ENCODE measurements around the gene RTP1.
"Not testable (repeated sequence)": the region's sequence is repeated elsewhere in the genome, so short reads cannot be mapped to it uniquely, and the experiment has no call there.

Gene RTP1

GRCh38 chr3:187167777-187168176, 29.5 kb upstream of the RTP1 start:
- DNase-seq (ENCODE audit: low spot score) = no peak
- no peak for TF ChIP-seq CTCF (IDR thresholded peaks at IDR 0.05; ENCODE audit: extremely low read depth, missing control alignments)

- no peak for DNase-seq (ENCODE audit: low spot score)
- no peak for TF ChIP-seq CTCF (IDR thresholded peaks at IDR 0.05; ENCODE audit: extremely low read depth, missing control alignments)
Measured at GRCh38 chr3:187169231-187169960, 27.9 kb upstream of the RTP1 start.

DNA sequence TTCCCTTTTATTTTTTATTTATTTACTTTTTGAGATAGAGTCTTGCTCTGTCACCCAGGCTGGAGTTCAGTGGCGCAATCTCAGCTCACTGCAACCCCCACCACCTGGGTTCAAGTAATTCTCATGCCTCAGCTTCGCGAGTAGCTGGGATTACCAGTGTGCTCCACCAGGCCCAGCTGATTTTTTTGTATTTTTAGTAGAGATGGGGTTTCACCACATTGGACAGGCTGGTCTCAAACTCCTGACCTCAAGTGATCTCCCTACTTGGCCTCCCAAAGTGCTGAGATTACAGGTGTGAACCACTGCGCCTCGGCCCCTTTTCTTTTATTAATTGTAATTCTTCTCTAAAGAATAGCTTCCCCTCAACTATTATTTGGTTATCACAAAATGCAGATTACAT, 26.4 kb upstream of the RTP1 start:
- not testable (repeated sequence) for DNase-seq (ENCODE audit: low spot score)

GRCh38 chr3:187172929-187173328, 24.4 kb upstream of the RTP1 start:
- TF ChIP-seq CTCF (IDR thresholded peaks at IDR 0.05; ENCODE audit: extremely low read depth, missing control alignments) = no peak
- no peak for DNase-seq (ENCODE audit: low spot score)

GRCh38 chr3:187181454-187182170, 15.7 kb upstream of the RTP1 start:
- no peak for DNase-seq (ENCODE audit: low spot score)
- no peak for TF ChIP-seq CTCF (IDR thresholded peaks at IDR 0.05; ENCODE audit: extremely low read depth, missing control alignments)

- no peak for TF ChIP-seq CTCF (IDR thresholded peaks at IDR 0.05; ENCODE audit: extremely low read depth, missing control alignments)
Measured at GRCh38 chr3:187183210-187183862, 13.9 kb upstream of the RTP1 start.

DNA sequence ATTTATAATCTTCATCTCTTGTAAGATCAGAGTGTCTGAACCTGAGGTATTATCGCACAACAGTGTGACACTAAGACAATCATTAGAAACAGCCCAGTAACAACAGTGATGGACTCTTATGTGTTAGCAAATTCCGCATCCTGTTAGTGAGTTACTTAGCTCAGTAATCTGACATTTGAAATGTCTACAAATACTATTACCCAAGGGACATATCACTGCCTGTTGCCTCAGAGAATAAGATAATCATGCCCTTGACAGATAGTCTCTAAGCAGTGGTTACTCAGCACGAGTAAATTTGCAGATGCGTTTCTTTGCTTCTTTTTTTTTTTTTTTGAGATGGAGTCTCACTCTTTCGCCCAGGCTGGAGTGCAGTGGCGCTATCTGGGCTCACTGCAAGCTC, 13.4 kb upstream of the RTP1 start:
- TF ChIP-seq CTCF (IDR thresholded peaks at IDR 0.05; ENCODE audit: extremely low read depth, missing control alignments) = no peak
- no peak for DNase-seq (ENCODE audit: low spot score)

More at GRCh38 chr3:187183210-187183862, 13.9 kb upstream of the RTP1 start:
- no peak for DNase-seq (ENCODE audit: low spot score)
